Liver (tissue), 3 donors: ENCODE data around the gene SGO2.

ENCODE experiments used
- JUND ChIP-seq, 2 donors: IDR thresholded peaks; 2 replicates each; pipeline ENCODE4 v1.6.1; 2016; ENCODE audit warnings: antibody characterized with exemption in 2 of 2
- RAD21 ChIP-seq, 2 donors: IDR thresholded peaks; 2 replicates each; pipeline ENCODE4 v1.6.1; 2016; ENCODE audit warnings: antibody characterized with exemption in 2 of 2, mild to moderate bottlenecking in 2 of 2
- TF ChIP-seq, protein P1 (sequence below): fragments of 150-350 bp; IDR thresholded peaks from 2 replicates; pipeline ENCODE4 v1.5.1; 2017; ENCODE audit warnings: improper control_type of control experiment, low read depth, low read length; ENCODE audit not compliant: missing input control
- TF ChIP-seq, protein P2 (sequence below): IDR thresholded peaks from 2 replicates; pipeline ENCODE4 v1.6.1; 2016; ENCODE audit warnings: antibody characterized with exemption
- TF ChIP-seq, protein P3 (sequence below): IDR thresholded peaks from 2 replicates; pipeline ENCODE4 v1.6.1; 2016; ENCODE audit warnings: antibody characterized with exemption
- TF ChIP-seq, protein P4 (sequence below): IDR thresholded peaks from 2 replicates; pipeline ENCODE4 v1.6.1; 2016; ENCODE audit warnings: antibody characterized with exemption, mild to moderate bottlenecking
- donor health status: healthy.
- donor health status: healthy.

DNA sequence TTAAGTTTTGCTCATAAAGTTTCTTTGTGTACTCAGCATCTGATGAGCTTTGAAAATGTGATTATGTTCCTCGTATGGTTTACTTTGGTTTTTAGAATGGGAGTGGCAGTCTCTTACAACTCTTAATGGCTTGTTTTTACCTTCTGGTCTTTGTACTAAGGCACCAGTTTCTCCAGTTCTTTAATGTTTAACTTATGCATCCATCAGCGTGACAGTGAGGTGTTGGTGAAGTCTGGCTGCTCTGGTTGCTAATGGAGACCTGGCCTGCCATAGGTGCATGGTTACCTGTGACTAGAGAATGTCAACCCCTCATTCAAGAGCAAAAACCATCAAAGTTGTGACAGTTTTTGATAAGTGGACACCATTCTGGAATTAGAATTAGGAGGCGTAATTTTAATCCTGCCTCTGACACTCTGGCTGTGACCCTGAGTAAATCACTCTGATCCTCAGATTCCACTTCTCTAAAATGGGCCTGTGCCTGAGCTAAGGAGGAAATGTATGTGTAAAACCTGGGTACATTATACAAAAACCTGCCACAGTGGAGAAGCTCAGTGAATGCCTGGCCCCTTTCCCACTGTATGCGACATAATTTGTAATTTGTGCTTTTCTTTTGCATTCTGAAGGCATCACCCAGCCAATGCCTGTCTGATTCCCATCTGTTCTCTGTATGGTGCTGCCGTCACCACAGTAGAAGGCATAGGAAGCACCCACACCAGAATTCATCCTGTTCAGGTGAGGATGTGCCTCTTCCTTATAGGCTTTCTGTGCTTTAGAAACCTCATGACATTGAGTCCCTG lies 71.0 kb downstream of the SGO2 start:
- TF ChIP-seq, protein P1, sequence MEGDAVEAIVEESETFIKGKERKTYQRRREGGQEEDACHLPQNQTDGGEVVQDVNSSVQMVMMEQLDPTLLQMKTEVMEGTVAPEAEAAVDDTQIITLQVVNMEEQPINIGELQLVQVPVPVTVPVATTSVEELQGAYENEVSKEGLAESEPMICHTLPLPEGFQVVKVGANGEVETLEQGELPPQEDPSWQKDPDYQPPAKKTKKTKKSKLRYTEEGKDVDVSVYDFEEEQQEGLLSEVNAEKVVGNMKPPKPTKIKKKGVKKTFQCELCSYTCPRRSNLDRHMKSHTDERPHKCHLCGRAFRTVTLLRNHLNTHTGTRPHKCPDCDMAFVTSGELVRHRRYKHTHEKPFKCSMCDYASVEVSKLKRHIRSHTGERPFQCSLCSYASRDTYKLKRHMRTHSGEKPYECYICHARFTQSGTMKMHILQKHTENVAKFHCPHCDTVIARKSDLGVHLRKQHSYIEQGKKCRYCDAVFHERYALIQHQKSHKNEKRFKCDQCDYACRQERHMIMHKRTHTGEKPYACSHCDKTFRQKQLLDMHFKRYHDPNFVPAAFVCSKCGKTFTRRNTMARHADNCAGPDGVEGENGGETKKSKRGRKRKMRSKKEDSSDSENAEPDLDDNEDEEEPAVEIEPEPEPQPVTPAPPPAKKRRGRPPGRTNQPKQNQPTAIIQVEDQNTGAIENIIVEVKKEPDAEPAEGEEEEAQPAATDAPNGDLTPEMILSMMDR: no peak
- TF ChIP-seq, protein P2, sequence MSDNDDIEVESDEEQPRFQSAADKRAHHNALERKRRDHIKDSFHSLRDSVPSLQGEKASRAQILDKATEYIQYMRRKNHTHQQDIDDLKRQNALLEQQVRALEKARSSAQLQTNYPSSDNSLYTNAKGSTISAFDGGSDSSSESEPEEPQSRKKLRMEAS: no peak
- TF ChIP-seq, protein P3, sequence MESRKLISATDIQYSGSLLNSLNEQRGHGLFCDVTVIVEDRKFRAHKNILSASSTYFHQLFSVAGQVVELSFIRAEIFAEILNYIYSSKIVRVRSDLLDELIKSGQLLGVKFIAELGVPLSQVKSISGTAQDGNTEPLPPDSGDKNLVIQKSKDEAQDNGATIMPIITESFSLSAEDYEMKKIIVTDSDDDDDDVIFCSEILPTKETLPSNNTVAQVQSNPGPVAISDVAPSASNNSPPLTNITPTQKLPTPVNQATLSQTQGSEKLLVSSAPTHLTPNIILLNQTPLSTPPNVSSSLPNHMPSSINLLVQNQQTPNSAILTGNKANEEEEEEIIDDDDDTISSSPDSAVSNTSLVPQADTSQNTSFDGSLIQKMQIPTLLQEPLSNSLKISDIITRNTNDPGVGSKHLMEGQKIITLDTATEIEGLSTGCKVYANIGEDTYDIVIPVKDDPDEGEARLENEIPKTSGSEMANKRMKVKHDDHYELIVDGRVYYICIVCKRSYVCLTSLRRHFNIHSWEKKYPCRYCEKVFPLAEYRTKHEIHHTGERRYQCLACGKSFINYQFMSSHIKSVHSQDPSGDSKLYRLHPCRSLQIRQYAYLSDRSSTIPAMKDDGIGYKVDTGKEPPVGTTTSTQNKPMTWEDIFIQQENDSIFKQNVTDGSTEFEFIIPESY: no peak
- TF ChIP-seq, protein P4, sequence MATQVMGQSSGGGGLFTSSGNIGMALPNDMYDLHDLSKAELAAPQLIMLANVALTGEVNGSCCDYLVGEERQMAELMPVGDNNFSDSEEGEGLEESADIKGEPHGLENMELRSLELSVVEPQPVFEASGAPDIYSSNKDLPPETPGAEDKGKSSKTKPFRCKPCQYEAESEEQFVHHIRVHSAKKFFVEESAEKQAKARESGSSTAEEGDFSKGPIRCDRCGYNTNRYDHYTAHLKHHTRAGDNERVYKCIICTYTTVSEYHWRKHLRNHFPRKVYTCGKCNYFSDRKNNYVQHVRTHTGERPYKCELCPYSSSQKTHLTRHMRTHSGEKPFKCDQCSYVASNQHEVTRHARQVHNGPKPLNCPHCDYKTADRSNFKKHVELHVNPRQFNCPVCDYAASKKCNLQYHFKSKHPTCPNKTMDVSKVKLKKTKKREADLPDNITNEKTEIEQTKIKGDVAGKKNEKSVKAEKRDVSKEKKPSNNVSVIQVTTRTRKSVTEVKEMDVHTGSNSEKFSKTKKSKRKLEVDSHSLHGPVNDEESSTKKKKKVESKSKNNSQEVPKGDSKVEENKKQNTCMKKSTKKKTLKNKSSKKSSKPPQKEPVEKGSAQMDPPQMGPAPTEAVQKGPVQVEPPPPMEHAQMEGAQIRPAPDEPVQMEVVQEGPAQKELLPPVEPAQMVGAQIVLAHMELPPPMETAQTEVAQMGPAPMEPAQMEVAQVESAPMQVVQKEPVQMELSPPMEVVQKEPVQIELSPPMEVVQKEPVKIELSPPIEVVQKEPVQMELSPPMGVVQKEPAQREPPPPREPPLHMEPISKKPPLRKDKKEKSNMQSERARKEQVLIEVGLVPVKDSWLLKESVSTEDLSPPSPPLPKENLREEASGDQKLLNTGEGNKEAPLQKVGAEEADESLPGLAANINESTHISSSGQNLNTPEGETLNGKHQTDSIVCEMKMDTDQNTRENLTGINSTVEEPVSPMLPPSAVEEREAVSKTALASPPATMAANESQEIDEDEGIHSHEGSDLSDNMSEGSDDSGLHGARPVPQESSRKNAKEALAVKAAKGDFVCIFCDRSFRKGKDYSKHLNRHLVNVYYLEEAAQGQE: no peak
- TF ChIP-seq RAD21 (IDR thresholded peaks at IDR 0.05) (no peak), JUND (IDR thresholded peaks at IDR 0.05) (no peak)
